ENCODE results near the gene SYT9.

DNA sequence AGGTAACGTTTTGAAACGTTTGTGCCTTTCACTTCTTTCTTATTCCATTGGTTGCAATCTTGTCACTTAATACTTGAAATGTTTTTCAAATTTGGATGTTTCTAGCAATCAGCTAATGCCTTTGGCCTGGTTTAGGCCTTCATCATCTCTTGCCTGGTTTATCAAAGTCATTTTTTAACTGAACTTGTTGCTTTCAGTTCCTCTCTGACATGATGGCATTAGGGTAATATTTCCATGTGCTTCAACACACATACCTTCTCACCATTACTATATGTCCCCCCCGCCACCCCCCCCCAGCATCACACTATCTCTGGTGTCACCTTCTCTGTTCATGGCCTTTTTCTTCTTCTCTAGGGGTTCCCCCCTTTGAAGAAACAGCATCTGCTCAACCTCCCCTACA is 1.5 kb upstream of the SYT9 start:
- TF ChIP-seq, protein P1, sequence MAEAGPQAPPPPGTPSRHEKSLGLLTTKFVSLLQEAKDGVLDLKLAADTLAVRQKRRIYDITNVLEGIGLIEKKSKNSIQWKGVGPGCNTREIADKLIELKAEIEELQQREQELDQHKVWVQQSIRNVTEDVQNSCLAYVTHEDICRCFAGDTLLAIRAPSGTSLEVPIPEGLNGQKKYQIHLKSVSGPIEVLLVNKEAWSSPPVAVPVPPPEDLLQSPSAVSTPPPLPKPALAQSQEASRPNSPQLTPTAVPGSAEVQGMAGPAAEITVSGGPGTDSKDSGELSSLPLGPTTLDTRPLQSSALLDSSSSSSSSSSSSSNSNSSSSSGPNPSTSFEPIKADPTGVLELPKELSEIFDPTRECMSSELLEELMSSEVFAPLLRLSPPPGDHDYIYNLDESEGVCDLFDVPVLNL (IDR thresholded peaks at IDR 0.05; ENCODE audit: low read depth, low read length), result no peak
- TF ChIP-seq, protein P2, sequence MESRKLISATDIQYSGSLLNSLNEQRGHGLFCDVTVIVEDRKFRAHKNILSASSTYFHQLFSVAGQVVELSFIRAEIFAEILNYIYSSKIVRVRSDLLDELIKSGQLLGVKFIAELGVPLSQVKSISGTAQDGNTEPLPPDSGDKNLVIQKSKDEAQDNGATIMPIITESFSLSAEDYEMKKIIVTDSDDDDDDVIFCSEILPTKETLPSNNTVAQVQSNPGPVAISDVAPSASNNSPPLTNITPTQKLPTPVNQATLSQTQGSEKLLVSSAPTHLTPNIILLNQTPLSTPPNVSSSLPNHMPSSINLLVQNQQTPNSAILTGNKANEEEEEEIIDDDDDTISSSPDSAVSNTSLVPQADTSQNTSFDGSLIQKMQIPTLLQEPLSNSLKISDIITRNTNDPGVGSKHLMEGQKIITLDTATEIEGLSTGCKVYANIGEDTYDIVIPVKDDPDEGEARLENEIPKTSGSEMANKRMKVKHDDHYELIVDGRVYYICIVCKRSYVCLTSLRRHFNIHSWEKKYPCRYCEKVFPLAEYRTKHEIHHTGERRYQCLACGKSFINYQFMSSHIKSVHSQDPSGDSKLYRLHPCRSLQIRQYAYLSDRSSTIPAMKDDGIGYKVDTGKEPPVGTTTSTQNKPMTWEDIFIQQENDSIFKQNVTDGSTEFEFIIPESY (IDR thresholded peaks at IDR 0.05), result no peak
- no peak for TF ChIP-seq ATF7 (IDR thresholded peaks at IDR 0.05; ENCODE audit: low read depth)
- TF ChIP-seq, protein P3, sequence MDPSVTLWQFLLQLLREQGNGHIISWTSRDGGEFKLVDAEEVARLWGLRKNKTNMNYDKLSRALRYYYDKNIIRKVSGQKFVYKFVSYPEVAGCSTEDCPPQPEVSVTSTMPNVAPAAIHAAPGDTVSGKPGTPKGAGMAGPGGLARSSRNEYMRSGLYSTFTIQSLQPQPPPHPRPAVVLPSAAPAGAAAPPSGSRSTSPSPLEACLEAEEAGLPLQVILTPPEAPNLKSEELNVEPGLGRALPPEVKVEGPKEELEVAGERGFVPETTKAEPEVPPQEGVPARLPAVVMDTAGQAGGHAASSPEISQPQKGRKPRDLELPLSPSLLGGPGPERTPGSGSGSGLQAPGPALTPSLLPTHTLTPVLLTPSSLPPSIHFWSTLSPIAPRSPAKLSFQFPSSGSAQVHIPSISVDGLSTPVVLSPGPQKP (IDR thresholded peaks at IDR 0.05; ENCODE audit: low read depth, low read length), result no peak
- TF ChIP-seq ZNF24 (IDR thresholded peaks at IDR 0.05), result no peak
- TF ChIP-seq CTCF (IDR thresholded peaks at IDR 0.05 in 2 of 3, conservative IDR thresholded peaks at IDR 0.05 in 1 of 3; ENCODE audit: control insufficient read depth in 2 of 3, extremely low read depth in 1 of 3, insufficient read depth in 1 of 3, low read depth in 3 of 3, low read length in 3 of 3), result no peak
- no peak for TF ChIP-seq CHD2 (IDR thresholded peaks at IDR 0.05; ENCODE audit: borderline replicate concordance, low read depth, low read length)
- no peak for TF ChIP-seq POLR2A (IDR thresholded peaks at IDR 0.05; ENCODE audit: low read depth, low read length)
- TF ChIP-seq RELB (IDR thresholded peaks at IDR 0.05; ENCODE audit: low read depth), result no peak
- TF ChIP-seq SMC3 (IDR thresholded peaks at IDR 0.05; ENCODE audit: borderline replicate concordance, low read length), result no peak
- no peak for TF ChIP-seq ZNF274 (IDR thresholded peaks at IDR 0.05; ENCODE audit: insufficient read depth, insufficient read length)
- no peak for TF ChIP-seq TBL1XR1 (IDR thresholded peaks at IDR 0.05; ENCODE audit: low read depth, low read length)
- TF ChIP-seq, protein P4, sequence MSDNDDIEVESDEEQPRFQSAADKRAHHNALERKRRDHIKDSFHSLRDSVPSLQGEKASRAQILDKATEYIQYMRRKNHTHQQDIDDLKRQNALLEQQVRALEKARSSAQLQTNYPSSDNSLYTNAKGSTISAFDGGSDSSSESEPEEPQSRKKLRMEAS (IDR thresholded peaks at IDR 0.05; ENCODE audit: low read depth, low read length), result no peak

All from GM12878 (cell line).